Kidney (tissue), 14 donors: ENCODE measurements around the gene IWS1. TPM values are rescaled to one million over a fixed set of nuclear protein-coding genes. Genes with fewer than 3 reads are reported as not detected.

Experiments used
- DNase-seq, 5 donors: peaks; one replicate each; pipeline ENCODE4 v3.0.0-alpha.2; 2013 to 2020
- FAIRE-seq: peaks from 2 replicates; lab custom pipeline; 2012; peaks lifted over from hg19 to GRCh38; lab: Jason Lieb, UNC
- H3K27ac ChIP-seq, 2 donors: one replicate each; pipeline ENCODE4 v1.7.0; 2013; ENCODE audit warnings: low read depth in 2 of 2, low read length in 2 of 2, inconsistent platforms in 1 of 2
- H3K27me3 ChIP-seq: one replicate; pipeline ENCODE4 v1.7.1; 2013; ENCODE audit warnings: low read length, inconsistent platforms; ENCODE audit not compliant: control insufficient read depth, insufficient read depth
- H3K36me3 ChIP-seq, 3 donors: one replicate each; pipeline versions ENCODE4 v1.7.0 to v1.7.1; 2013; ENCODE audit warnings: low read length in 3 of 3, control low read depth in 1 of 3, inconsistent platforms in 1 of 3; ENCODE audit not compliant: insufficient read depth in 3 of 3, control insufficient read depth in 2 of 3
- H3K4me1 ChIP-seq, 3 donors: one replicate each; pipeline versions ENCODE4 v1.7.0 to v1.7.1; 2013; ENCODE audit warnings: low read length in 3 of 3, inconsistent platforms in 1 of 3, low read depth in 1 of 3; ENCODE audit not compliant: control insufficient read depth in 2 of 3, insufficient read depth in 2 of 3
- H3K4me3 ChIP-seq, 3 donors: one replicate each; pipeline versions ENCODE4 v1.7.0 to v1.8.1; 2013; ENCODE audit warnings: low read length in 3 of 3, control low read depth in 1 of 3, inconsistent platforms in 1 of 3
- H3K9ac ChIP-seq, 3 donors: one replicate each; pipeline versions ENCODE4 v1.7.0 to v1.7.1; 2013; ENCODE audit warnings: low read length in 3 of 3, control low read depth in 1 of 3, inconsistent platforms in 1 of 3
- H3K9me3 ChIP-seq, 3 donors: one replicate each; pipeline versions ENCODE4 v1.7.0 to v1.7.1; 2013; ENCODE audit warnings: low read length in 3 of 3, control low read depth in 1 of 3, inconsistent platforms in 1 of 3; ENCODE audit not compliant: control insufficient read depth in 2 of 3, insufficient read depth in 1 of 3
- CTCF ChIP-seq: IDR thresholded peaks from 3 replicates; pipeline ENCODE4 v1.5.1; 2012; ENCODE audit warnings: mild to moderate bottlenecking, moderate library complexity, borderline replicate concordance; ENCODE audit not compliant: insufficient read depth; ENCODE audit errors: extremely low read depth
- intact Hi-C: fragments of 100-400 bp; cut with DNase I; formaldehyde crosslinking; loops from one replicate; pipeline ENCODE4 v1.11.1; 2022
- polyA plus RNA-seq: library from polyadenylated mRNA; stranded (reverse); fragments of 350-450 nt; fragmentation: Illumina TruSeq; extraction: RNeasy Lipid Tissue Mini Kit (QIAGEN cat#74804); gene quantifications from one replicate; pipeline ENCODE4 v1.2.3, GENCODE V29; 2014; ENCODE audit warnings: low read depth, low replicate concordance; ENCODE audit not compliant: insufficient read depth
- total RNA-seq: library from RNA; stranded (reverse); fragmentation: NEBNext Ultra II Directional; extraction: Animal tissue kit (Norgen Biotek cat#: 25700); gene quantifications from one replicate; pipeline ENCODE4 v1.2.1, GENCODE V29; 2021
- donor health status: control.
- donor health status: control.
- donor health status: control.
- donor health status: control.
- donor health status: control.
- donor health status: DM: yes; HTN: yes; CAD: no.
- donor health status: Normal renal cell carcinoma (clear cell type).

IWS1 gene
- total and polyA plus RNA-seq, 2 donors from 2014 or later = 29.8 to 35.8 TPM

GRCh38 chr2:127542231-127542630 is 15.9 kb upstream of the IWS1 start:
- Histone ChIP-seq H3K36me3 (no peaks in the 10 kb centered on the region), H3K27me3 (no peaks in the 10 kb centered on the region), H3K4me1 (no peaks in the 10 kb centered on the region), H3K27ac (no peak overlapping the region), H3K9me3 (no peaks in the 10 kb centered on the region), H3K9ac (no peak overlapping the region), H3K4me3 (no peak overlapping the region)
- DNase-seq (no peak), FAIRE-seq (no peak)
- TF ChIP-seq CTCF = no peak
- intact Hi-C loops = no loop called here

- Histone ChIP-seq H3K27me3 (no peaks in the 10 kb centered on the region), H3K4me1 (no peaks in the 10 kb centered on the region), H3K9ac (no peak overlapping the region), H3K36me3 (no peaks in the 10 kb centered on the region), H3K4me3 (no peak overlapping the region), H3K27ac (no peak overlapping the region), H3K9me3 (no peaks in the 10 kb centered on the region)
- intact Hi-C loops = no loop called here
- FAIRE-seq (no peak), DNase-seq (no peak)
- no peak for TF ChIP-seq CTCF
Observed at GRCh38 chr2:127541809-127542208, 15.5 kb upstream of the IWS1 start.

GRCh38 chr2:127537644-127538043 is 11.4 kb upstream of the IWS1 start:
- intact Hi-C loops = no loop called here
- Histone ChIP-seq H3K27ac (no peak overlapping the region), H3K4me3 (no peak overlapping the region), H3K4me1 (no peaks in the 10 kb centered on the region), H3K9me3 (no peaks in the 10 kb centered on the region), H3K9ac (no peak overlapping the region), H3K36me3 (no peaks in the 10 kb centered on the region), H3K27me3 (no peaks in the 10 kb centered on the region)
- no peak for DNase-seq
- FAIRE-seq = no peak
- TF ChIP-seq CTCF = no peak

GRCh38 chr2:127536707-127537541 is 10.6 kb upstream of the IWS1 start:
- no peak for DNase-seq
- intact Hi-C loops = no loop called here
- no peak for TF ChIP-seq CTCF
- Histone ChIP-seq H3K27ac (no peak overlapping the region), H3K9ac (no peak overlapping the region), H3K4me3 (peak overlapping the region in 1 of 3 donors; percentile 67), H3K36me3 (no peaks in the 10 kb centered on the region), H3K27me3 (no peaks in the 10 kb centered on the region), H3K9me3 (no peaks in the 10 kb centered on the region), H3K4me1 (peaks cover 0 to under 1% (median 0%) of the 10 kb centered on the region in 3 donors)
- no peak for FAIRE-seq
